ENCODE results near the gene CCDC181.

GRCh38 chr1:169367096-169367685, 60.1 kb downstream of the CCDC181 start:
- TF ChIP-seq CTCF (IDR thresholded peaks at IDR 0.05): no peak
- TF ChIP-seq HDAC2 (IDR thresholded peaks at IDR 0.05): no peak
- TF ChIP-seq TP53 (CRISPR knock-in tag; IDR thresholded peaks at IDR 0.05): no peak
- TF ChIP-seq REST (IDR thresholded peaks at IDR 0.05): no peak
- no peak for TF ChIP-seq JUN (IDR thresholded peaks at IDR 0.05)
- TF ChIP-seq RCOR1 (IDR thresholded peaks at IDR 0.05; ENCODE audit: low read depth, low read length): no peak
- TF ChIP-seq POLR2A (IDR thresholded peaks at IDR 0.05; ENCODE audit: low read length): no peak
- TF ChIP-seq MAX (IDR thresholded peaks at IDR 0.05): no peak
- TF ChIP-seq RAD21 (conservative IDR thresholded peaks at IDR 0.05 in 1 of 2, IDR thresholded peaks at IDR 0.05 in 1 of 2): no peak
